HepG2 (cell line): Measurements from ENCODE around the gene VEZF1. TPM values are rescaled to one million over a fixed set of nuclear protein-coding genes. Genes with fewer than 3 reads are reported as not detected.
A peak's percentile ranks its signal among the peaks of the same experiment; 100 is the strongest.

Source experiments
- ARHGAP35 ChIP-seq: sonication (generic); formaldehyde crosslinking; IDR thresholded peaks from 2 replicates; pipeline ENCODE4 v1.9.0; 2022; ENCODE audit warnings: mild to moderate bottlenecking, inconsistent platforms, moderate library complexity, missing genetic modification reagents, borderline replicate concordance
- FOSL1 ChIP-seq: sonication (generic); formaldehyde crosslinking; IDR thresholded peaks from 2 replicates; pipeline ENCODE4 v1.9.0; 2021; ENCODE audit warnings: missing genetic modification reagents, borderline replicate concordance
- FOXA1 ChIP-seq, 2 experiments: fragments of 450-650 bp in 1 of 2; sonication (generic) in 1 of 2; formaldehyde crosslinking in 1 of 2; IDR thresholded peaks; 2 replicates each; pipeline versions ENCODE4 v1.4.0 to v1.6.1; 2016 to 2020; ENCODE audit warnings: missing genetic modification reagents in 1 of 2
- FOXJ3 ChIP-seq: sonication (generic); formaldehyde crosslinking; IDR thresholded peaks from 2 replicates; pipeline ENCODE4 v1.4.0; 2020; ENCODE audit warnings: missing genetic modification reagents, mild to moderate bottlenecking, borderline replicate concordance
- FOXK1 ChIP-seq: sonication (generic); formaldehyde crosslinking; IDR thresholded peaks from 2 replicates; pipeline ENCODE4 v1.4.0; 2020; ENCODE audit warnings: low read depth, missing genetic modification reagents, borderline replicate concordance
- GZF1 ChIP-seq: sonication (generic); formaldehyde crosslinking; IDR thresholded peaks from 2 replicates; pipeline ENCODE4 v1.5.1; 2020; ENCODE audit warnings: mild to moderate bottlenecking, missing genetic modification reagents
- MAFF ChIP-seq: IDR thresholded peaks from 2 replicates; pipeline ENCODE4 v1.6.1; 2011; ENCODE audit warnings: low read depth, low read length, improper control_type of control experiment
- MBD4 ChIP-seq: IDR thresholded peaks from 2 replicates; pipeline ENCODE4 v1.6.1; 2012; ENCODE audit warnings: low read length, inconsistent platforms, borderline replicate concordance
- MYNN ChIP-seq: sonication (generic); formaldehyde crosslinking; IDR thresholded peaks from 2 replicates; pipeline ENCODE4 v1.4.0; 2020; ENCODE audit warnings: mild to moderate bottlenecking, low read depth, missing genetic modification reagents
- NFE2L1 ChIP-seq: sonication (generic); formaldehyde crosslinking; IDR thresholded peaks from 2 replicates; pipeline ENCODE4 v1.4.0; 2020; ENCODE audit warnings: missing genetic modification reagents, mild to moderate bottlenecking, borderline replicate concordance
- SKI ChIP-seq: fragments of 450-650 bp; IDR thresholded peaks from one replicate; pipeline ENCODE4 v1.6.1; 2018; ENCODE audit warnings: mild to moderate bottlenecking; ENCODE audit not compliant: partially characterized antibody
- SOX5 ChIP-seq: IDR thresholded peaks from 2 replicates; pipeline ENCODE4 v1.6.1; 2016; ENCODE audit warnings: borderline replicate concordance
- SP5 ChIP-seq: IDR thresholded peaks from 2 replicates; pipeline ENCODE4 v1.6.1; 2016; ENCODE audit warnings: low read depth, borderline replicate concordance
- XBP1 ChIP-seq: sonication (generic); formaldehyde crosslinking; IDR thresholded peaks from 2 replicates; pipeline ENCODE4 v1.5.0; 2020; ENCODE audit warnings: missing genetic modification reagents
- ZBTB4 ChIP-seq: sonication (generic); formaldehyde crosslinking; IDR thresholded peaks from 2 replicates; pipeline ENCODE4 v1.4.0; 2020; ENCODE audit warnings: missing genetic modification reagents, mild to moderate bottlenecking, borderline replicate concordance
- ZNF205 ChIP-seq: IDR thresholded peaks from 2 replicates; pipeline ENCODE4 v1.6.1; 2018; ENCODE audit warnings: missing biosample characterization, missing genetic modification reagents
- ZNF251 ChIP-seq: sonication (generic); formaldehyde crosslinking; IDR thresholded peaks from 2 replicates; pipeline ENCODE4 v1.9.0; 2021; ENCODE audit warnings: mild to moderate bottlenecking, missing genetic modification reagents
- ZNF44 ChIP-seq: sonication (generic); formaldehyde crosslinking; IDR thresholded peaks from 2 replicates; pipeline ENCODE4 v1.5.1; 2020; ENCODE audit warnings: mild to moderate bottlenecking, missing genetic modification reagents
- ZNF513 ChIP-seq: sonication (generic); formaldehyde crosslinking; conservative IDR thresholded peaks from 2 replicates; pipeline ENCODE4 v1.5.0; 2020; ENCODE audit warnings: missing genetic modification reagents
- ZNF546 ChIP-seq: sonication (generic); formaldehyde crosslinking; conservative IDR thresholded peaks from 2 replicates; pipeline ENCODE4 v1.8.1; 2023; ENCODE audit warnings: mild to moderate bottlenecking, missing genetic modification reagents
- ZNF737 ChIP-seq: sonication (generic); formaldehyde crosslinking; IDR thresholded peaks from 2 replicates; pipeline ENCODE4 v1.5.0; 2020; ENCODE audit warnings: missing genetic modification reagents, mild to moderate bottlenecking, borderline replicate concordance
- ZNF75D ChIP-seq: sonication (generic); formaldehyde crosslinking; IDR thresholded peaks from 2 replicates; pipeline ENCODE4 v1.8.1; 2023; ENCODE audit warnings: missing genetic modification reagents, mild to moderate bottlenecking, borderline replicate concordance
- ZNF790 ChIP-seq: sonication (generic); formaldehyde crosslinking; IDR thresholded peaks from 2 replicates; pipeline ENCODE4 v1.8.0; 2022; ENCODE audit warnings: missing genetic modification reagents, mild to moderate bottlenecking, borderline replicate concordance
- ZNF800 ChIP-seq: sonication (generic); formaldehyde crosslinking; IDR thresholded peaks from 2 replicates; pipeline ENCODE4 v1.4.0; 2020; ENCODE audit warnings: missing genetic modification reagents
- polyA plus RNA-seq, 8 experiments: library from polyadenylated mRNA; depleted of rRNA in 3 of 8; stranded (reverse) in 7 of 8; unstranded in 1 of 8; fragments of >200 nt; fragmentation: Illumina TruSeq in 4 of 8; extraction: Trizol in 4 of 8; gene quantifications; 2 replicates each; pipeline versions ENCODE4 v1.2.1 to v1.2.3, GENCODE V29; 2011 to 2016; ENCODE audit warnings: low read depth in 4 of 8, missing spikeins in 1 of 8, mixed read lengths in 1 of 8; ENCODE audit not compliant: insufficient read depth in 1 of 8
- total RNA-seq, 5 experiments: library from RNA; depleted of rRNA; stranded (reverse); fragments of >200 nt; fragmentation: Illumina TruSeq; extraction: Trizol; gene quantifications; 2 replicates each; pipeline ENCODE4 v1.2.3, GENCODE V29; 2016; ENCODE audit warnings: low read depth in 1 of 5

The VEZF1 gene
- total and polyA plus RNA-seq, 2 of the 13 experiments (the other 11 are each of a cell fraction or from before 2014, with no cell fraction given) = 45.9 to 49.7 TPM

- TF ChIP-seq FOXJ3 (CRISPR knock-in tag) (peak; percentile 9; the same call in 1 of the 2 replicates), NFE2L1 (CRISPR knock-in tag) (no peak), SP5 (CRISPR knock-in tag) (peak; percentile 74; the same call in 1 of the 2 replicates), MAFF (no peak), ZNF546 (no peak), FOXA1 (IDR thresholded peaks at IDR 0.05) (no peak), FOXA1 (CRISPR knock-in tag; IDR thresholded peaks at IDR 0.05) (peak; percentile 69), ZNF44 (CRISPR knock-in tag) (0 out of 2 replicates have a peak, but pooled peaks have one; percentile 60), ZNF513 (no peak), ZBTB4 (no peak), ZNF790 (CRISPR knock-in tag) (no peak), MBD4 (no peak), SOX5 (CRISPR knock-in tag) (peak; percentile 54; the same call in 1 of the 2 replicates), ZNF251 (no peak), FOSL1 (CRISPR knock-in tag) (peak; percentile 76), FOXK1 (CRISPR knock-in tag) (no peak), XBP1 (CRISPR knock-in tag) (no peak), MYNN (no peak), ZNF737 (CRISPR knock-in tag) (no peak), ARHGAP35 (CRISPR knock-in tag) (peak; percentile 13; the same call in 1 of the 2 replicates), SKI (no peak), ZNF75D (CRISPR knock-in tag) (no peak), ZNF205 (CRISPR knock-in tag) (no peak), ZNF800 (CRISPR knock-in tag) (no peak), GZF1 (CRISPR knock-in tag) (no peak)
These were observed 1.0 kb downstream of the VEZF1 start (continued) for GRCh38 chr17:57986841-57987580.
